K562 treated with DMSO at 1 percent for 12 hours (cell line): ENCODE data around the gene TFPT. TPM values are rescaled to one million over a fixed set of nuclear protein-coding genes. Genes with fewer than 3 reads are reported as not detected.

Experiments
- total RNA-seq: library from RNA; unstranded; fragments of 300-600 nt; gene quantifications from 2 replicates; pipeline ENCODE4 v1.2.3, GENCODE V29; 2022; ENCODE audit not compliant: insufficient read depth

The TFPT gene
- 6.7 and 10.4 TPM in 2 replicates for total RNA-seq

GRCh38 chr19:54115109-54116063 is at the start of gene TFPT, which contains the start of gene PRPF31:
Gene TFPT (minus strand): TSS chr19:54115657. CDS start chr19:54115269, 388 bp downstream.
Gene PRPF31 (plus strand): TSS chr19:54115754. CDS start chr19:54118279, 2,525 bp downstream.

GRCh38 chr19:54159352-54160181 is 44.1 kb upstream of the TFPT start, which contains the start of gene LENG1:
Gene LENG1 (minus strand): TSS chr19:54159721. CDS start chr19:54159695, 26 bp downstream.

GRCh38 chr19:54137699-54138488 is 22.4 kb upstream of the TFPT start, which contains the start of gene CNOT3:
Gene CNOT3 (plus strand): TSS chr19:54137762. CDS start chr19:54142979, 5,217 bp downstream.

GRCh38 chr19:54102421-54103169 is 12.9 kb downstream of the TFPT start, which contains the start of gene NDUFA3:
Gene NDUFA3 (plus strand): TSS chr19:54102855. CDS start chr19:54102879, 24 bp downstream.

GRCh38 chr19:54100561-54100960 is 14.9 kb downstream of the TFPT start, which contains the start of gene OSCAR:
Gene OSCAR (minus strand): TSS chr19:54100803. CDS start chr19:54100792, 11 bp downstream.

GRCh38 chr19:54081032-54081431 is 34.4 kb downstream of the TFPT start, which contains the start of gene TARM1:
Gene TARM1 (minus strand): TSS chr19:54081365. CDS start chr19:54081340, 25 bp downstream.

GRCh38 chr19:54063350-54064116 is 51.9 kb downstream of the TFPT start, which contains the start of gene VSTM1:
Gene VSTM1 (minus strand): TSS chr19:54063897. CDS start chr19:54063777, 120 bp downstream.

Other genes with a start within 250 kb of the TFPT start
- 16.5 and 32.0 TPM in 2 replicates for gene MYADM, start 247.8 kb downstream of the TFPT start, total RNA-seq
- not detected in 2 replicates for gene PRKCG, start 233.5 kb downstream of the TFPT start, total RNA-seq
- not detected in 2 replicates for gene CACNG7, start 206.4 kb downstream of the TFPT start, total RNA-seq
- not detected in 2 replicates for gene CACNG8, start 152.7 kb downstream of the TFPT start, total RNA-seq
- not detected in 2 replicates for gene CACNG6, start 124.0 kb downstream of the TFPT start, total RNA-seq
- gene VSTM1, start 51.8 kb downstream of the TFPT start, total RNA-seq, result not detected in 2 replicates
- not detected in 2 replicates for gene TARM1, start 34.3 kb downstream of the TFPT start, total RNA-seq
- gene OSCAR, start 14.9 kb downstream of the TFPT start, total RNA-seq, result 0.81 and 2.3 TPM in 2 replicates
- gene NDUFA3, start 12.8 kb downstream of the TFPT start, total RNA-seq, result 99.7 and 108 TPM in 2 replicates
- 63.2 and 71.2 TPM in 2 replicates for gene PRPF31, start 97 bp upstream of the TFPT start, total RNA-seq
- gene CNOT3, start 22.1 kb upstream of the TFPT start, total RNA-seq, result 34.4 and 66.8 TPM in 2 replicates
- 5.8 and 6.1 TPM in 2 replicates for gene LENG1, start 44.1 kb upstream of the TFPT start, total RNA-seq
- 7.6 TPM in 1 of 2 replicates, not detected in the other for gene TMC4, start 57.5 kb upstream of the TFPT start, total RNA-seq
- gene MBOAT7, start 73.9 kb upstream of the TFPT start, total RNA-seq, result 154 and 235 TPM in 2 replicates
- gene TSEN34, start 75.7 kb upstream of the TFPT start, total RNA-seq, result 64.9 and 72.2 TPM in 2 replicates
- 5,624 and 9,005 TPM in 2 replicates for gene RPS9, start 85.2 kb upstream of the TFPT start, total RNA-seq
- gene LILRB3, start 107.3 kb upstream of the TFPT start, total RNA-seq, result not detected in 2 replicates
- not detected in 2 replicates for gene LILRA6, start 127.1 kb upstream of the TFPT start, total RNA-seq
- gene LILRB5, start 141.6 kb upstream of the TFPT start, total RNA-seq, result not detected in 2 replicates
- not detected in 2 replicates for gene LILRB2, start 165.5 kb upstream of the TFPT start, total RNA-seq
- gene LILRA5, start 197.5 kb upstream of the TFPT start, total RNA-seq, result 0.86 TPM in 1 of 2 replicates, not detected in the other
- not detected in 2 replicates for gene LILRA4, start 223.5 kb upstream of the TFPT start, total RNA-seq
- 3.2 TPM in 1 of 2 replicates, not detected in the other for gene LAIR1, start 249.3 kb upstream of the TFPT start, total RNA-seq